SH-SY5Y (cell line): ENCODE data around the gene GALNT13.

ENCODE experiments used
- GATA2 ChIP-seq: IDR thresholded peaks from 2 replicates; pipeline ENCODE4 v1.6.1; 2011; ENCODE audit warnings: mild to moderate bottlenecking, low read depth, low read length
- GATA3 ChIP-seq: IDR thresholded peaks from 2 replicates; pipeline ENCODE4 v1.6.1; 2011; ENCODE audit warnings: low read depth, mild to moderate bottlenecking, low read length, moderate library complexity

DNA sequence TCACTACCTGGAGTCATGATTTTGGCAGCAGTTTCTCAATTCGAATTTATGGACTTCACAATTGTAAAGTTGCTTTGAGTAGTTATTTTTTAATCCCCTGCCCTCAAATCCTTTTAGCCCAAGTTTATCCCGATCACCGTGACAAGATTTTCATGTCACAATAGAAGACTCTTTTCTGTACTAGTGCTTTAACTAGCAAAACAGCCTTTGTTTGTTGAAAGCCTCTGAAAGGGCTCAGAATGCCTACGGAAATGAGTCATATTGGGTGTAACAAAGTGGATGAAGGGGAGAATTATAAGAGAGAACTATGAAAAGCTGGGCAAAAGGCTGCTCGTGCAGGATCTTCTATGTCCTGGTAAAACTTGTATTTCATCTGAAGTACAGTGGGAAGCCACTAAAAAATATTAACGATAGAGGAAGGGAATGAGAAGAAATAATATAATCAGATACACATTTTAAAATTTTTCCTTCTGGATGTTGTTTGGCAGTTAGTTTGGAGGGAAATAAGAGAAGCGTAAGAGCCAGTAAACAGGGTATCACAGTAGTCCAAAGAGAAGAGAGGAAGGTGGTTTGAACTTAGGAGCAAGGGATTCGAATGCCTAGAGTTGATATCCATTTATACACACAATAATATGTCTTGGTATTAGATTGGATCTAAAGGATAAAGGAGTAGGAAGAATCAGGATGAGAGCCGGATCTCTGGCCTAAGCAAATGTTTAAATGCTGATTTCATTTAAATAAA, 114.9 kb downstream of the GALNT13 start:
- TF ChIP-seq GATA2 (no peak), GATA3 (no peak)
